GM20431 (cell line): ENCODE data around the gene RNF44.
"Not testable (repeated sequence)": the region's sequence is repeated elsewhere in the genome, so short reads cannot be mapped to it uniquely, and the experiment has no call there.

Experiments
- in situ Hi-C: fragments of 300-500 bp; cut with MseI, MboI; formaldehyde crosslinking; loops from one replicate; pipeline ENCODE4 v1.15.0; 2020; ENCODE audit warnings: low sequenced_read_pairs; ENCODE audit not compliant: unreplicated experiment

Gene RNF44

GRCh38 chr5:176553260-176554085, 16.3 kb upstream of the RNF44 start:
- in situ Hi-C loops, result no loop called here

GRCh38 chr5:176552332-176552869, 15.2 kb upstream of the RNF44 start:
- in situ Hi-C loops, result no loop called here

- in situ Hi-C loops, result not testable (repeated sequence)
These were observed 13.7 kb upstream of the RNF44 start for GRCh38 chr5:176550937-176551336.

- in situ Hi-C loops, result no loop called here
These were observed 13.2 kb upstream of the RNF44 start for GRCh38 chr5:176550275-176550831.

GRCh38 chr5:176549871-176550270, 12.7 kb upstream of the RNF44 start:
- in situ Hi-C loops, result no loop called here

GRCh38 chr5:176548967-176549444, 11.8 kb upstream of the RNF44 start, which contains the start of gene CDHR2:
Gene CDHR2 (plus strand): TSS chr5:176549342. CDS start chr5:176565353, 16,011 bp downstream.
- in situ Hi-C loops, result no loop called here

GRCh38 chr5:176547802-176548201, 10.6 kb upstream of the RNF44 start:
- in situ Hi-C loops, result no loop called here

GRCh38 chr5:176545737-176546509, 8.7 kb upstream of the RNF44 start:
- in situ Hi-C loops, result no loop called here

GRCh38 chr5:176545388-176545736, 8.2 kb upstream of the RNF44 start:
- in situ Hi-C loops, result no loop called here

GRCh38 chr5:176543428-176544182, 6.4 kb upstream of the RNF44 start:
- in situ Hi-C loops, result no loop called here

- in situ Hi-C loops, result no loop called here
These were observed 5.6 kb upstream of the RNF44 start for GRCh38 chr5:176542596-176543427.

GRCh38 chr5:176542135-176542595, 5.0 kb upstream of the RNF44 start:
- in situ Hi-C loops, result no loop called here

- in situ Hi-C loops, result no loop called here
These were observed 4.3 kb upstream of the RNF44 start for GRCh38 chr5:176541338-176542134.

GRCh38 chr5:176540956-176541337, 3.7 kb upstream of the RNF44 start:
- in situ Hi-C loops, result no loop called here

- in situ Hi-C loops, result no loop called here
These were observed 3.3 kb upstream of the RNF44 start for GRCh38 chr5:176540476-176540899.

GRCh38 chr5:176538989-176539384, 1.8 kb upstream of the RNF44 start:
- in situ Hi-C loops, result no loop called here

GRCh38 chr5:176538230-176538988, 1.2 kb upstream of the RNF44 start:
- in situ Hi-C loops, result no loop called here
